ENCODE measurements around the gene HSD17B3.
A peak's percentile ranks its signal among the peaks of the same experiment; 100 is the strongest.

The HSD17B3 gene

GRCh38 chr9:96256800-96257199 is 45.2 kb downstream of the HSD17B3 start:
- H3K27me3 ChIP-seq (ENCODE audit: control insufficient read depth in 3 of 3, insufficient read depth in 3 of 3, low read depth in 1 of 3, low read length in 3 of 3): no peaks in the 10 kb centered on the region
- H4K91ac ChIP-seq (ENCODE audit: low read depth, low read length, poor library complexity): no peak overlapping the region
- no peak overlapping the region for H3K4ac ChIP-seq (ENCODE audit: low read length)
- H3K23ac ChIP-seq (ENCODE audit: low read depth, low read length, poor library complexity): no peak overlapping the region
- H3K4me2 ChIP-seq (ENCODE audit: insufficient read depth, low read length, poor library complexity, severe bottlenecking): no peak overlapping the region
- no peak overlapping the region for H4K8ac ChIP-seq (ENCODE audit: low read depth, low read length)
- H2AFZ ChIP-seq (ENCODE audit: low read length): peak overlapping the region; percentile 28
- no peak overlapping the region for H2BK12ac ChIP-seq (ENCODE audit: low read length)
- no peaks in the 10 kb centered on the region for H3K79me1 ChIP-seq (ENCODE audit: low read depth, low read length)
- H3K9me3 ChIP-seq (replicated peaks in 1 of 2; ENCODE audit: control insufficient read depth in 2 of 2, insufficient read depth in 1 of 2, low read depth in 1 of 2, low read length in 2 of 2): no peaks in the 10 kb centered on the region
- no peaks in the 10 kb centered on the region for H3K36me3 ChIP-seq (replicated peaks in 1 of 2; ENCODE audit: control insufficient read depth in 2 of 2, insufficient read depth in 2 of 2, low read length in 2 of 2)
- no peak overlapping the region for H2BK120ac ChIP-seq (ENCODE audit: low read depth, low read length)
- H3K9ac ChIP-seq (ENCODE audit: low read depth, low read length, poor library complexity): no peak overlapping the region
- no peak overlapping the region for H2BK15ac ChIP-seq (ENCODE audit: low read length)
- H2BK5ac ChIP-seq (ENCODE audit: low read length): no peak overlapping the region
- no peak overlapping the region for H3K27ac ChIP-seq (replicated peaks; ENCODE audit: low read length)
- H2AK5ac ChIP-seq (ENCODE audit: low read depth, low read length): no peak overlapping the region
- no peak overlapping the region for H3K14ac ChIP-seq (ENCODE audit: low read length)
- H3K4me1 ChIP-seq (ENCODE audit: control insufficient read depth in 2 of 2, insufficient read depth in 1 of 2, low read depth in 1 of 2, low read length in 2 of 2): peaks cover 0 to 1% of the 10 kb centered on the region in 2 donors
- no peak for DNase-seq (ENCODE audit: low spot score)
- H3K4me3 ChIP-seq (ENCODE audit: low read length in 2 of 2): no peak overlapping the region
- H3K18ac ChIP-seq (ENCODE audit: low read length): no peak overlapping the region
- WGBS, 2 donors (ENCODE audit: extremely low coverage in 2 of 2, insufficient read length in 2 of 2, insufficient replicate concordance in 1 of 2): no CpG with 5 or more reads among the region's 9 CpGs

DNA sequence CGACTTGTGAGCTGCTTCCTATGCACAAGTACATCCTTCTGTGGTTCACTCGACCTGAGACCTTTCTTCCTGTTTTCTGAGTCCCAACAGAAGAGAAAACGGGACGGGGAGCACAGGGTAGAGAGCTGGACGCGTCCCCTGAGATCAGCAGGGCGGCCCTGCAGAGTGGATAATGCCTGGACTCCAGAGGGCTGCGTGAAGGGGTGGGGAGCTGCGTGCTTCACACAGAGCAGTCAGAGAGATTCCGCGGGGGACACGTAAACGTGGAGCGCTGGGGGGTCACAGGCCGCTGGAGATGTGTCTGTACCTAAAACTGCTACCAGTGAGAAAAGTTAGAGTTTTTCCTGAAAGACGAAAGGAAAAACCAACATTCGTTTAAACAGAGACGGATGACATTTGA is 46.3 kb downstream of the HSD17B3 start:
- Histone ChIP-seq H3K36me3 (replicated peaks in 1 of 2; ENCODE audit: control insufficient read depth in 2 of 2, insufficient read depth in 2 of 2, low read length in 2 of 2) (no peaks in the 10 kb centered on the region), H2BK5ac (ENCODE audit: low read length) (no peak overlapping the region), H3K9me3 (replicated peaks in 1 of 2; ENCODE audit: control insufficient read depth in 2 of 2, insufficient read depth in 1 of 2, low read depth in 1 of 2, low read length in 2 of 2) (no peaks in the 10 kb centered on the region), H3K4me3 (ENCODE audit: low read length in 2 of 2) (no peak overlapping the region), H3K4ac (ENCODE audit: low read length) (no peak overlapping the region), H2AFZ (ENCODE audit: low read length) (peak overlapping the region; percentile 49), H3K79me1 (ENCODE audit: low read depth, low read length) (no peaks in the 10 kb centered on the region), H3K18ac (ENCODE audit: low read length) (peak overlapping the region; percentile 60), H4K91ac (ENCODE audit: low read depth, low read length, poor library complexity) (no peak overlapping the region), H2BK15ac (ENCODE audit: low read length) (no peak overlapping the region), H2BK120ac (ENCODE audit: low read depth, low read length) (no peak overlapping the region), H3K23ac (ENCODE audit: low read depth, low read length, poor library complexity) (peak overlapping the region; percentile 28), H3K14ac (ENCODE audit: low read length) (no peak overlapping the region), H3K27ac (replicated peaks; ENCODE audit: low read length) (no peak overlapping the region), H2AK5ac (ENCODE audit: low read depth, low read length) (no peak overlapping the region), H2BK12ac (ENCODE audit: low read length) (no peak overlapping the region), H3K4me1 (ENCODE audit: control insufficient read depth in 2 of 2, insufficient read depth in 1 of 2, low read depth in 1 of 2, low read length in 2 of 2) (peaks cover 0 to 1% of the 10 kb centered on the region in 2 donors), H3K27me3 (ENCODE audit: control insufficient read depth in 3 of 3, insufficient read depth in 3 of 3, low read depth in 1 of 3, low read length in 3 of 3) (no peaks in the 10 kb centered on the region), H4K8ac (ENCODE audit: low read depth, low read length) (no peak overlapping the region), H3K9ac (ENCODE audit: low read depth, low read length, poor library complexity) (peak overlapping the region; percentile 31), H3K4me2 (ENCODE audit: insufficient read depth, low read length, poor library complexity, severe bottlenecking) (no peak overlapping the region)
- WGBS, 2 donors (ENCODE audit: extremely low coverage in 2 of 2, insufficient read length in 2 of 2, insufficient replicate concordance in 1 of 2): no CpG with 5 or more reads among the region's 18 CpGs
- DNase-seq (ENCODE audit: low spot score): no peak

DNA sequence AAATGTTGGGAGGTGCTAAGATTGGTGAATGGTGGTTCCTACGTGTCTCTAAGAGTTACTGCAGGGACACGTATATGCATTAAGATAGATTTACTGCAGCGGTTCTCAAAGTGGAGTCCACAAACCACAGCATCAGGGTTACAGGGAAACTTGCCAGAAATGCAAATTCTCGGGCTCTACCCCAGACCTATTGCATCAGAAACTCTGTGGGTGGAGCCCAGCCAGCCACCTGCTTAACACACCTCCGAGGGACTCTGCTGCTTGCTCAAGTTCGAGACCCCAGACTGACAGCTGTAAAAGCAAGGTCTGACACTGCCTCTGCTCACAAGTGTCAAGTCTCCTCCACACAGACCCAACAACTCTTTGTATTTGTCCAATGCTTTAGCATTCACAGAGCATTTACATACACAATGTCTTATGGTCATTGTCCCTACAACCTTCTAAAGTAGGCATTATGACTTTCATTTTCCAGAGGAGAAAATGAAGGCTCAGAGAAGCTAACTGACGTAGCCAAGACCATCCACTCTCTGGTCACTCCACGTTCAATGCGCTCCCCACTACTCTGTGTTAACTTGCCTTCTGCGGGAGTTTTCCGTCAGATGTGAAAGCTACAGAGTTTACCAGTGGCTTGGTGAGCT is 48.8 kb downstream of the HSD17B3 start:
- WGBS, 2 donors (ENCODE audit: extremely low coverage in 2 of 2, insufficient read length in 2 of 2, insufficient replicate concordance in 1 of 2): no CpG with 5 or more reads among the region's 11 CpGs
- H2AK5ac ChIP-seq (ENCODE audit: low read depth, low read length): no peak overlapping the region

DNA sequence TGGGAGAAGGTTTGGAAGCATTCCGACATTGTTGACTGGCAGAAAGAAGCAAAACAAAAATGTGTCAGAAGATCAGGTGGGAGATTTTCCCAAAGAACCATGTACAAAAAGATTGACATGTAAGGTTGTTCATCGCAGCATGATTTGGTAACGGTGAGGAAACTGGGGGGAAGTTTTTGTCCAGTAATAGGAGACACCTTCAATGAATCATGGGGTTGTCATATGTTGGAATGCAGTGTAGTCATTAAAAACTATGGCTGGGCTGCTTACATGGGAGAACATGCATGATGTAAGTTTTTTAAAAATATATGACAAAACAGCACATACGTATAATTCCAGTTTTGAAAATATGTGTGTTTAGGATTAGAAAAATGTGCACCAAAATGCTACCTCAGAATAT is 50.5 kb downstream of the HSD17B3 start:
- Histone ChIP-seq H4K91ac (ENCODE audit: low read depth, low read length, poor library complexity) (no peak overlapping the region), H2AK5ac (ENCODE audit: low read depth, low read length) (no peak overlapping the region), H3K9me3 (replicated peaks in 1 of 2; ENCODE audit: control insufficient read depth in 2 of 2, insufficient read depth in 1 of 2, low read depth in 1 of 2, low read length in 2 of 2) (no peaks in the 10 kb centered on the region), H3K27ac (replicated peaks; ENCODE audit: low read length) (no peak overlapping the region), H2BK120ac (ENCODE audit: low read depth, low read length) (no peak overlapping the region), H3K79me1 (ENCODE audit: low read depth, low read length) (no peaks in the 10 kb centered on the region), H4K8ac (ENCODE audit: low read depth, low read length) (no peak overlapping the region), H2BK5ac (ENCODE audit: low read length) (no peak overlapping the region), H3K9ac (ENCODE audit: low read depth, low read length, poor library complexity) (no peak overlapping the region), H3K4me1 (ENCODE audit: control insufficient read depth in 2 of 2, insufficient read depth in 1 of 2, low read depth in 1 of 2, low read length in 2 of 2) (no peaks in the 10 kb centered on the region), H2BK12ac (ENCODE audit: low read length) (no peak overlapping the region), H2BK15ac (ENCODE audit: low read length) (no peak overlapping the region), H3K23ac (ENCODE audit: low read depth, low read length, poor library complexity) (no peak overlapping the region), H3K4me2 (ENCODE audit: insufficient read depth, low read length, poor library complexity, severe bottlenecking) (no peak overlapping the region), H2AFZ (ENCODE audit: low read length) (no peak overlapping the region), H3K18ac (ENCODE audit: low read length) (no peak overlapping the region), H3K4ac (ENCODE audit: low read length) (no peak overlapping the region), H3K36me3 (replicated peaks in 1 of 2; ENCODE audit: control insufficient read depth in 2 of 2, insufficient read depth in 2 of 2, low read length in 2 of 2) (no peaks in the 10 kb centered on the region), H3K27me3 (ENCODE audit: control insufficient read depth in 3 of 3, insufficient read depth in 3 of 3, low read depth in 1 of 3, low read length in 3 of 3) (no peaks in the 10 kb centered on the region), H3K4me3 (ENCODE audit: low read length in 2 of 2) (no peak overlapping the region), H3K14ac (ENCODE audit: low read length) (no peak overlapping the region)
- no peak for DNase-seq (ENCODE audit: low spot score)
- no CpG with 5 or more reads among the region's 4 CpGs for WGBS, 2 donors (ENCODE audit: extremely low coverage in 2 of 2, insufficient read length in 2 of 2, insufficient replicate concordance in 1 of 2)

More for the DNA sequence above, 48.8 kb downstream of the HSD17B3 start:
- Histone ChIP-seq H3K18ac (ENCODE audit: low read length) (no peak overlapping the region), H2BK15ac (ENCODE audit: low read length) (no peak overlapping the region), H3K27ac (replicated peaks; ENCODE audit: low read length) (no peak overlapping the region), H3K23ac (ENCODE audit: low read depth, low read length, poor library complexity) (no peak overlapping the region), H3K4ac (ENCODE audit: low read length) (no peak overlapping the region), H3K27me3 (ENCODE audit: control insufficient read depth in 3 of 3, insufficient read depth in 3 of 3, low read depth in 1 of 3, low read length in 3 of 3) (no peaks in the 10 kb centered on the region), H2BK5ac (ENCODE audit: low read length) (no peak overlapping the region), H4K91ac (ENCODE audit: low read depth, low read length, poor library complexity) (no peak overlapping the region), H3K4me1 (ENCODE audit: control insufficient read depth in 2 of 2, insufficient read depth in 1 of 2, low read depth in 1 of 2, low read length in 2 of 2) (peaks cover 0 to 1% of the 10 kb centered on the region in 2 donors), H3K4me3 (ENCODE audit: low read length in 2 of 2) (no peak overlapping the region), H3K79me1 (ENCODE audit: low read depth, low read length) (no peaks in the 10 kb centered on the region), H3K4me2 (ENCODE audit: insufficient read depth, low read length, poor library complexity, severe bottlenecking) (no peak overlapping the region), H4K8ac (ENCODE audit: low read depth, low read length) (no peak overlapping the region), H2AFZ (ENCODE audit: low read length) (no peak overlapping the region), H2BK120ac (ENCODE audit: low read depth, low read length) (no peak overlapping the region), H2BK12ac (ENCODE audit: low read length) (no peak overlapping the region), H3K36me3 (replicated peaks in 1 of 2; ENCODE audit: control insufficient read depth in 2 of 2, insufficient read depth in 2 of 2, low read length in 2 of 2) (no peaks in the 10 kb centered on the region), H3K14ac (ENCODE audit: low read length) (no peak overlapping the region), H3K9me3 (replicated peaks in 1 of 2; ENCODE audit: control insufficient read depth in 2 of 2, insufficient read depth in 1 of 2, low read depth in 1 of 2, low read length in 2 of 2) (no peaks in the 10 kb centered on the region), H3K9ac (ENCODE audit: low read depth, low read length, poor library complexity) (no peak overlapping the region)
- DNase-seq (ENCODE audit: low spot score): no peak

Data from neuronal stem cell (in vitro differentiated cells).